Neural cell (in vitro differentiated cells): ENCODE measurements around the gene MOB2. TPM values are rescaled to one million over a fixed set of nuclear protein-coding genes. Genes with fewer than 3 reads are reported as not detected.

ENCODE experiments used
- H2AFZ ChIP-seq: fragments of 200-600, 300-800 bp; sonication (generic), shearing (Covaris generic); 2 replicates; pipeline ENCODE4 v1.6.0; 2014; ENCODE audit warnings: low read depth, mild to moderate bottlenecking, antibody characterized with exemption, low read length, moderate library complexity
- H3F3A ChIP-seq: fragments of 200-600 bp; shearing (Covaris generic); 2 replicates; pipeline ENCODE4 v1.6.1; 2016; ENCODE audit warnings: mild to moderate bottlenecking, moderate library complexity, mixed read lengths, antibody characterized with exemption, low read length; ENCODE audit not compliant: insufficient read depth, poor library complexity, severe bottlenecking
- H3K27ac ChIP-seq: fragments of 200-600, 300-800 bp; sonication (generic), shearing (Covaris generic); 2 replicates; pipeline ENCODE4 v1.5.1; 2014; ENCODE audit warnings: mild to moderate bottlenecking, low read length, moderate library complexity
- H3K27me3 ChIP-seq: fragments of 300-800, 200-600 bp; sonication (generic), shearing (Covaris generic); 2 replicates; pipeline ENCODE4 v1.6.0; 2014; ENCODE audit warnings: mild to moderate bottlenecking, low read depth, low read length, moderate library complexity; ENCODE audit not compliant: insufficient read depth
- H3K36me3 ChIP-seq: fragments of 300-800, 200-600 bp; sonication (generic), shearing (Covaris generic); 2 replicates; pipeline ENCODE4 v1.5.1; 2014; ENCODE audit warnings: mild to moderate bottlenecking, antibody characterized with exemption, low read length, moderate library complexity; ENCODE audit not compliant: insufficient read depth
- H3K4me2 ChIP-seq: fragments of 300-800, 200-600 bp; sonication (generic), shearing (Covaris generic); 2 replicates; pipeline ENCODE4 v1.6.0; 2014; ENCODE audit warnings: mild to moderate bottlenecking, low read length
- H3K4me3 ChIP-seq: fragments of 300-800, 200-600 bp; sonication (generic), shearing (Covaris generic); 2 replicates; pipeline ENCODE4 v1.5.1; 2014; ENCODE audit warnings: mild to moderate bottlenecking, low read length, moderate library complexity
- H3K79me2 ChIP-seq: fragments of 200-600 bp; shearing (Covaris generic); replicated peaks from 2 replicates; pipeline ENCODE4 v1.6.0; 2014; ENCODE audit warnings: mild to moderate bottlenecking, low read length, moderate library complexity; ENCODE audit not compliant: insufficient read depth
- H3K9ac ChIP-seq: fragments of 300-800, 200-600 bp; sonication (generic), shearing (Covaris generic); 2 replicates; pipeline ENCODE4 v1.6.1; 2016; ENCODE audit warnings: mild to moderate bottlenecking, low read length, mixed read lengths
- H3K9me2 ChIP-seq: fragments of 200-600 bp; shearing (Covaris generic); 2 replicates; pipeline ENCODE4 v1.6.1; 2016; ENCODE audit warnings: mild to moderate bottlenecking, low read length, mixed read lengths; ENCODE audit not compliant: insufficient read depth
- H3K9me3 ChIP-seq: fragments of 200-600, 300-800 bp; sonication (generic), shearing (Covaris generic); 2 replicates; pipeline ENCODE4 v1.6.1; 2016; ENCODE audit warnings: mild to moderate bottlenecking, mixed run types, low read length, moderate library complexity, mixed read lengths
- H4K20me1 ChIP-seq: fragments of 200-600 bp; shearing (Covaris generic); 2 replicates; pipeline ENCODE4 v1.6.1; 2016; ENCODE audit warnings: mild to moderate bottlenecking, mixed run types; ENCODE audit not compliant: insufficient read depth
- EP300 ChIP-seq: fragments of 450-650 bp; conservative IDR thresholded peaks from 2 replicates; pipeline ENCODE4 v1.6.1; 2014; ENCODE audit warnings: antibody characterized with exemption, mild to moderate bottlenecking, moderate library complexity; ENCODE audit not compliant: poor library complexity, severe bottlenecking
- EZH2 ChIP-seq: fragments of 200-600, 300-800 bp; shearing (Covaris generic), sonication (generic); IDR thresholded peaks from 2 replicates; pipeline ENCODE4 v1.6.1; 2014; ENCODE audit warnings: antibody characterized with exemption, low read length, borderline replicate concordance, mild to moderate bottlenecking; ENCODE audit not compliant: insufficient read depth, poor library complexity, severe bottlenecking
- MXI1 ChIP-seq: fragments of 450-650 bp; conservative IDR thresholded peaks from 2 replicates; pipeline ENCODE4 v1.6.1; 2014; ENCODE audit warnings: antibody characterized with exemption, mild to moderate bottlenecking; ENCODE audit not compliant: poor library complexity, severe bottlenecking
- POLR2AphosphoS5 ChIP-seq: IDR thresholded peaks from 2 replicates; pipeline ENCODE4 v1.6.1; 2012
- RAD21 ChIP-seq: fragments of 450-650 bp; conservative IDR thresholded peaks from 2 replicates; pipeline ENCODE4 v1.6.1; 2014; ENCODE audit warnings: antibody characterized with exemption, mild to moderate bottlenecking, moderate library complexity
- SMC3 ChIP-seq: fragments of 450-650 bp; conservative IDR thresholded peaks from 2 replicates; pipeline ENCODE4 v1.6.1; 2014; ENCODE audit warnings: antibody characterized with exemption, mild to moderate bottlenecking, moderate library complexity; ENCODE audit not compliant: poor library complexity
- TAF1 ChIP-seq: IDR thresholded peaks from 2 replicates; pipeline ENCODE4 v1.6.1; 2012; ENCODE audit warnings: low read depth
- polyA plus RNA-seq: library from polyadenylated mRNA; depleted of rRNA; stranded (reverse); fragments of >200 nt; gene quantifications from 2 replicates; pipeline ENCODE4 v1.2.3, GENCODE V29; 2014
- TF ChIP-seq, protein P1 (sequence below): fragments of 450-650 bp; IDR thresholded peaks from 2 replicates; pipeline ENCODE4 v1.5.1; 2014; ENCODE audit warnings: antibody characterized with exemption, mild to moderate bottlenecking, moderate library complexity; ENCODE audit not compliant: poor library complexity, severe bottlenecking
- TF ChIP-seq, protein P2 (sequence below): IDR thresholded peaks from 2 replicates; pipeline ENCODE4 v1.6.1; 2012; ENCODE audit warnings: borderline replicate concordance

Gene MOB2
- polyA plus RNA-seq, 1 donor from 2014 or later = 33.2 TPM

DNA sequence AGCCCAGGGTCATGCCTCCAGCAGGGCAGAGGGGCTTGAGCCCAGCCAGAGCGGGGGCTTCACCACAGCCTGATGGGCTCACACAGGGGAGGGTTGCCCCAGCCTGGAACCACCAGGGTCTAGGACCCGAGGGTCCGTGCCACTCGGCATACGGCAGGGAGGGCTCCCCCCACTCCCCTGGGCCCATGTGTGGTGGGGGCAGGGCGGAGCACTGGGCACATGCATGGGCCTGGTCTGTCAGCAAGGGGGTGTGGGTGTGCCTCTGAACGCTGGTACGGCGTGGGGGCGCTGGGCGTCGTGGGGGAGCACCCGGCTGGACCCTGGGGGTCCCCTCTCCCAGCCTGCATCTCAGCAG is 29.3 kb downstream of the MOB2 start:
- Histone ChIP-seq H3K4me2 (no peak overlapping the region), H4K20me1 (no peaks in the 10 kb centered on the region), H3K9me3 (no peaks in the 10 kb centered on the region), H3K9ac (no peak overlapping the region), H3F3A (no peaks in the 10 kb centered on the region), H3K4me3 (no peak overlapping the region), H3K27ac (no peak overlapping the region), H3K36me3 (no peaks in the 10 kb centered on the region), H3K9me2 (no peaks in the 10 kb centered on the region), H3K79me2 (no peaks in the 10 kb centered on the region), H2AFZ (no peak overlapping the region), H3K27me3 (no peaks in the 10 kb centered on the region)
- TF ChIP-seq RAD21 = no peak
- TF ChIP-seq, protein P1, sequence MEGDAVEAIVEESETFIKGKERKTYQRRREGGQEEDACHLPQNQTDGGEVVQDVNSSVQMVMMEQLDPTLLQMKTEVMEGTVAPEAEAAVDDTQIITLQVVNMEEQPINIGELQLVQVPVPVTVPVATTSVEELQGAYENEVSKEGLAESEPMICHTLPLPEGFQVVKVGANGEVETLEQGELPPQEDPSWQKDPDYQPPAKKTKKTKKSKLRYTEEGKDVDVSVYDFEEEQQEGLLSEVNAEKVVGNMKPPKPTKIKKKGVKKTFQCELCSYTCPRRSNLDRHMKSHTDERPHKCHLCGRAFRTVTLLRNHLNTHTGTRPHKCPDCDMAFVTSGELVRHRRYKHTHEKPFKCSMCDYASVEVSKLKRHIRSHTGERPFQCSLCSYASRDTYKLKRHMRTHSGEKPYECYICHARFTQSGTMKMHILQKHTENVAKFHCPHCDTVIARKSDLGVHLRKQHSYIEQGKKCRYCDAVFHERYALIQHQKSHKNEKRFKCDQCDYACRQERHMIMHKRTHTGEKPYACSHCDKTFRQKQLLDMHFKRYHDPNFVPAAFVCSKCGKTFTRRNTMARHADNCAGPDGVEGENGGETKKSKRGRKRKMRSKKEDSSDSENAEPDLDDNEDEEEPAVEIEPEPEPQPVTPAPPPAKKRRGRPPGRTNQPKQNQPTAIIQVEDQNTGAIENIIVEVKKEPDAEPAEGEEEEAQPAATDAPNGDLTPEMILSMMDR = no peak
- no peak for TF ChIP-seq EZH2
- peak; percentile 9 for TF ChIP-seq POLR2AphosphoS5
- no peak for TF ChIP-seq MXI1
- TF ChIP-seq, protein P2, sequence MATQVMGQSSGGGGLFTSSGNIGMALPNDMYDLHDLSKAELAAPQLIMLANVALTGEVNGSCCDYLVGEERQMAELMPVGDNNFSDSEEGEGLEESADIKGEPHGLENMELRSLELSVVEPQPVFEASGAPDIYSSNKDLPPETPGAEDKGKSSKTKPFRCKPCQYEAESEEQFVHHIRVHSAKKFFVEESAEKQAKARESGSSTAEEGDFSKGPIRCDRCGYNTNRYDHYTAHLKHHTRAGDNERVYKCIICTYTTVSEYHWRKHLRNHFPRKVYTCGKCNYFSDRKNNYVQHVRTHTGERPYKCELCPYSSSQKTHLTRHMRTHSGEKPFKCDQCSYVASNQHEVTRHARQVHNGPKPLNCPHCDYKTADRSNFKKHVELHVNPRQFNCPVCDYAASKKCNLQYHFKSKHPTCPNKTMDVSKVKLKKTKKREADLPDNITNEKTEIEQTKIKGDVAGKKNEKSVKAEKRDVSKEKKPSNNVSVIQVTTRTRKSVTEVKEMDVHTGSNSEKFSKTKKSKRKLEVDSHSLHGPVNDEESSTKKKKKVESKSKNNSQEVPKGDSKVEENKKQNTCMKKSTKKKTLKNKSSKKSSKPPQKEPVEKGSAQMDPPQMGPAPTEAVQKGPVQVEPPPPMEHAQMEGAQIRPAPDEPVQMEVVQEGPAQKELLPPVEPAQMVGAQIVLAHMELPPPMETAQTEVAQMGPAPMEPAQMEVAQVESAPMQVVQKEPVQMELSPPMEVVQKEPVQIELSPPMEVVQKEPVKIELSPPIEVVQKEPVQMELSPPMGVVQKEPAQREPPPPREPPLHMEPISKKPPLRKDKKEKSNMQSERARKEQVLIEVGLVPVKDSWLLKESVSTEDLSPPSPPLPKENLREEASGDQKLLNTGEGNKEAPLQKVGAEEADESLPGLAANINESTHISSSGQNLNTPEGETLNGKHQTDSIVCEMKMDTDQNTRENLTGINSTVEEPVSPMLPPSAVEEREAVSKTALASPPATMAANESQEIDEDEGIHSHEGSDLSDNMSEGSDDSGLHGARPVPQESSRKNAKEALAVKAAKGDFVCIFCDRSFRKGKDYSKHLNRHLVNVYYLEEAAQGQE = no peak

DNA sequence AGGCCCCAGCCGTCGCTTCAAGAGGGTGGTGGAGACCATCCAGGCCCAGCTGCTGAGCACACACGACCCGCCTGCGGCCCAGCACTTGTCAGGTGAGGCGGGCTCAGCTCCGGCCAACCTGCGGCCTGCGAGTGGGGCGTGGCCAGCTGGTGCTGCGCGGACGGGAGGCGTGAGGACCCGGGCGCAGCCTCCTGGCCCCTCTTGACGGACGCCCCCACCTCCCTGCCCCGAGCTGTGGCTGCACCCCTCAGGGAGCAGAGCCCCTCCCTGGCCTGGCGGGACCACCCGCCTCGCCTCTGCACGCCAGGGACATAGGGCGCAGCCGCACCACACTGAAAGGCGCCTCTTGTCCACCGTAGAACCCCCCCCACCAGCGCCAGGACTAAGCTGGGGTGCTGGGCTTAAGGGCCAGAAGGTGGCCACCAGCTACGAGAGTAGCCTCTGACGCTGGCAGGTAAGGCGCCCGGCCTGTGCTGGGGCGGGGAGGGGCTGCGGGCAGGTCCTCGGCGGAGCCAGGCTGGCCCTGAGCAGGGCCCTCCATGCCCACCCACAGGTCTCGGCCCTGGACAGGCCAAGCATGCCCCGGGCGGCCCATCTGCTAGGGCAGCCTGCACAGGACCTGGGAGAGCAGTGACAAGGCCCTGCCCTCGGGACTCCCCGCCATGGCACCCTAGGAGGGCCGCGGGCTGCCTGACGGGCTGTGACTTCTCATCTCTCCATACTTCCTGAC is 29.8 kb downstream of the MOB2 start:
- Histone ChIP-seq H3K9ac (no peak overlapping the region), H3K27me3 (no peaks in the 10 kb centered on the region), H3K9me2 (no peaks in the 10 kb centered on the region), H4K20me1 (no peaks in the 10 kb centered on the region), H3K4me3 (no peak overlapping the region), H3K4me2 (no peak overlapping the region), H2AFZ (no peak overlapping the region), H3K9me3 (no peaks in the 10 kb centered on the region), H3F3A (no peaks in the 10 kb centered on the region), H3K79me2 (no peaks in the 10 kb centered on the region), H3K36me3 (no peaks in the 10 kb centered on the region), H3K27ac (no peak overlapping the region)
- TF ChIP-seq, protein P1 = no peak
- TF ChIP-seq MXI1 (no peak), EZH2 (no peak), TAF1 (no peak), POLR2AphosphoS5 (no peak), SMC3 (no peak), EP300 (no peak), RAD21 (no peak)
- TF ChIP-seq, protein P2 = no peak
